Fibroblast of lung (primary cell): ENCODE measurements around the gene BAZ2B.

Source experiments
- CTCF ChIP-seq, 2 donors: IDR thresholded peaks in 1 of 2; conservative IDR thresholded peaks in 1 of 2; 1 replicate in 1 of 2; 2 replicates in 1 of 2; pipeline ENCODE4 v1.5.1; 2011 to 2012; ENCODE audit warnings: low read length in 2 of 2, control low read depth in 1 of 2, inconsistent platforms in 1 of 2, low read depth in 1 of 2, mild to moderate bottlenecking in 1 of 2
- EZH2 ChIP-seq: IDR thresholded peaks from 2 replicates; pipeline ENCODE4 v1.5.1; 2012; ENCODE audit warnings: low read length, control low read depth, mild to moderate bottlenecking; ENCODE audit errors: missing control alignments

GRCh38 chr2:159446817-159447216 is 169.5 kb downstream of the BAZ2B start:
- TF ChIP-seq CTCF (conservative IDR thresholded peaks at IDR 0.05 in 1 of 2, IDR thresholded peaks at IDR 0.05 in 1 of 2; ENCODE audit: low read depth in 1 of 2, low read length in 2 of 2) (no peak), EZH2 (no peak)
